ENCODE measurements around the gene HOXB2. TPM values are rescaled to one million over a fixed set of nuclear protein-coding genes. Genes with fewer than 3 reads are reported as not detected.

Gene HOXB2
- total and polyA plus RNA-seq, 9 of the 15 experiments (the other 6 are each of a cell fraction or from before 2014, with no cell fraction given): 2.1 to 97.7 (median 21.2) TPM

DNA sequence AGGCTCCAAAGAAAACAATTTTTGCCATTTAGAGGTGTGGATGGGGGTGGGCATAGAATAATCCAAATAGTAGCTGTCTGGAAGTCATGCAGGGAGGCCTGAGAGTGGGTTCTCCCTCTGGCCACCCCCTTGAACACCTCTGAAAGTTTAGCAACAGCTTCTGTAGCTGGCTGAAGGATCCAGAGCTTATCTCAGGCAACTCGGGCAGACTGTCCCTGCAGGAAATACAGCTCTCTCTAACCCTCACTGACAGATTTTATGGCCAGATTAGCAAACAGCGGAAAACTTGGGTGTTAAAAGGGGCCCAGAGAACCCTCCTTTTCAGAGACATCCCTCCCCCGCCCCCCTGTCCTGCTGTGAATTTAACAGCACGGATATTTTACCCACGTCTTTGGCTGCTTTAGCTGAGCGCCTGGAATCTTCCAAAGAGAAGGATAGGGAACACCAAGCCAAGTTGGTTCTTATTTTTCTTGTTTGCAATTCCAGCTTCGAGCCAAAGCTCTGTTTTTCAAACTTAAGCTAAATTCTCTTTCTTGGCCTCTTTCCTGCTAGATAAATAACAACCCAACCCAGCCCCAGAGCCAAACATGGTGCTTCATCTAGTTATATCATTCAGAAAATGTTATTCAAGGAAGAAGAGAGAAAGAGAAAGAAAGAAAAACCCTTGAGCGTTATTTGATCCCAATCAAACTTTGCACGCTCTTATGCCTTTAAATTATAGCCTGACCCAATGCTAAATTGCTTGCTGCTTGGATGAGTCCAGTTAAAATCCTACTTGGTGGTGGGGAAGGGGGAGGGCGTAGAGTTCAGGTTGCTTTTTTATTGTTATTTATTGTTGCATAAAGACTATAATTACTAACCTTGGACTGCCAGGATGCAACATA, 2.3 kb upstream of the HOXB2 start (continued):
- TF ChIP-seq, protein P1, sequence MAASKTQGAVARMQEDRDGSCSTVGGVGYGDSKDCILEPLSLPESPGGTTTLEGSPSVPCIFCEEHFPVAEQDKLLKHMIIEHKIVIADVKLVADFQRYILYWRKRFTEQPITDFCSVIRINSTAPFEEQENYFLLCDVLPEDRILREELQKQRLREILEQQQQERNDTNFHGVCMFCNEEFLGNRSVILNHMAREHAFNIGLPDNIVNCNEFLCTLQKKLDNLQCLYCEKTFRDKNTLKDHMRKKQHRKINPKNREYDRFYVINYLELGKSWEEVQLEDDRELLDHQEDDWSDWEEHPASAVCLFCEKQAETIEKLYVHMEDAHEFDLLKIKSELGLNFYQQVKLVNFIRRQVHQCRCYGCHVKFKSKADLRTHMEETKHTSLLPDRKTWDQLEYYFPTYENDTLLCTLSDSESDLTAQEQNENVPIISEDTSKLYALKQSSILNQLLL (CRISPR knock-in tag; IDR thresholded peaks at IDR 0.05; ENCODE audit: borderline replicate concordance): no peak
- no peak for TF ChIP-seq BCL6 (CRISPR knock-in tag; IDR thresholded peaks at IDR 0.05)
- TF ChIP-seq MTA3 (IDR thresholded peaks at IDR 0.05; ENCODE audit: borderline replicate concordance): peak; percentile 72; the same call in 1 of the 2 replicates
- TF ChIP-seq KDM4B (IDR thresholded peaks at IDR 0.05; ENCODE audit: borderline replicate concordance in 2 of 2, low read depth in 1 of 2): no peak
- TF ChIP-seq ZNF232 (CRISPR knock-in tag; IDR thresholded peaks at IDR 0.05): no peak
- no peak for TF ChIP-seq PTBP1 (IDR thresholded peaks at IDR 0.05; ENCODE audit: low read depth, low read length)
- TF ChIP-seq KLF16 (IDR thresholded peaks at IDR 0.05): peak; percentile 57
- TF ChIP-seq RAD21 (CRISPR knock-in tag; conservative IDR thresholded peaks at IDR 0.05 in 1 of 2, IDR thresholded peaks at IDR 0.05 in 1 of 2): peak in 1 of 2 experiments; percentile 22; a peak in 1 of 4 replicates
- TF ChIP-seq DPF2 (IDR thresholded peaks at IDR 0.05): peak; percentile 82; the same call in 1 of the 2 replicates
- TF ChIP-seq, protein P2, sequence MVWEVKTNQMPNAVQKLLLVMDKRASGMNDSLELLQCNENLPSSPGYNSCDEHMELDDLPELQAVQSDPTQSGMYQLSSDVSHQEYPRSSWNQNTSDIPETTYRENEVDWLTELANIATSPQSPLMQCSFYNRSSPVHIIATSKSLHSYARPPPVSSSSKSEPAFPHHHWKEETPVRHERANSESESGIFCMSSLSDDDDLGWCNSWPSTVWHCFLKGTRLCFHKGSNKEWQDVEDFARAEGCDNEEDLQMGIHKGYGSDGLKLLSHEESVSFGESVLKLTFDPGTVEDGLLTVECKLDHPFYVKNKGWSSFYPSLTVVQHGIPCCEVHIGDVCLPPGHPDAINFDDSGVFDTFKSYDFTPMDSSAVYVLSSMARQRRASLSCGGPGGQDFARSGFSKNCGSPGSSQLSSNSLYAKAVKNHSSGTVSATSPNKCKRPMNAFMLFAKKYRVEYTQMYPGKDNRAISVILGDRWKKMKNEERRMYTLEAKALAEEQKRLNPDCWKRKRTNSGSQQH (CRISPR knock-in tag; IDR thresholded peaks at IDR 0.05): no peak
- peak; percentile 35; the same call in 1 of the 2 replicates for TF ChIP-seq HEY1 (CRISPR knock-in tag; IDR thresholded peaks at IDR 0.05; ENCODE audit: borderline replicate concordance)
- peak; percentile 63 for TF ChIP-seq ZNF589 (CRISPR knock-in tag; IDR thresholded peaks at IDR 0.05; ENCODE audit: low read depth)
- no peak for TF ChIP-seq ZNF354B (CRISPR knock-in tag; IDR thresholded peaks at IDR 0.05)
- TF ChIP-seq, protein P3, sequence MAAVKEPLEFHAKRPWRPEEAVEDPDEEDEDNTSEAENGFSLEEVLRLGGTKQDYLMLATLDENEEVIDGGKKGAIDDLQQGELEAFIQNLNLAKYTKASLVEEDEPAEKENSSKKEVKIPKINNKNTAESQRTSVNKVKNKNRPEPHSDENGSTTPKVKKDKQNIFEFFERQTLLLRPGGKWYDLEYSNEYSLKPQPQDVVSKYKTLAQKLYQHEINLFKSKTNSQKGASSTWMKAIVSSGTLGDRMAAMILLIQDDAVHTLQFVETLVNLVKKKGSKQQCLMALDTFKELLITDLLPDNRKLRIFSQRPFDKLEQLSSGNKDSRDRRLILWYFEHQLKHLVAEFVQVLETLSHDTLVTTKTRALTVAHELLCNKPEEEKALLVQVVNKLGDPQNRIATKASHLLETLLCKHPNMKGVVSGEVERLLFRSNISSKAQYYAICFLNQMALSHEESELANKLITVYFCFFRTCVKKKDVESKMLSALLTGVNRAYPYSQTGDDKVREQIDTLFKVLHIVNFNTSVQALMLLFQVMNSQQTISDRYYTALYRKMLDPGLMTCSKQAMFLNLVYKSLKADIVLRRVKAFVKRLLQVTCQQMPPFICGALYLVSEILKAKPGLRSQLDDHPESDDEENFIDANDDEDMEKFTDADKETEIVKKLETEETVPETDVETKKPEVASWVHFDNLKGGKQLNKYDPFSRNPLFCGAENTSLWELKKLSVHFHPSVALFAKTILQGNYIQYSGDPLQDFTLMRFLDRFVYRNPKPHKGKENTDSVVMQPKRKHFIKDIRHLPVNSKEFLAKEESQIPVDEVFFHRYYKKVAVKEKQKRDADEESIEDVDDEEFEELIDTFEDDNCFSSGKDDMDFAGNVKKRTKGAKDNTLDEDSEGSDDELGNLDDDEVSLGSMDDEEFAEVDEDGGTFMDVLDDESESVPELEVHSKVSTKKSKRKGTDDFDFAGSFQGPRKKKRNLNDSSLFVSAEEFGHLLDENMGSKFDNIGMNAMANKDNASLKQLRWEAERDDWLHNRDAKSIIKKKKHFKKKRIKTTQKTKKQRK (IDR thresholded peaks at IDR 0.05; ENCODE audit: borderline replicate concordance, low read depth, low read length): no peak
- no peak for TF ChIP-seq ZNF507 (tag; conservative IDR thresholded peaks at IDR 0.05)
- TF ChIP-seq, protein P4, sequence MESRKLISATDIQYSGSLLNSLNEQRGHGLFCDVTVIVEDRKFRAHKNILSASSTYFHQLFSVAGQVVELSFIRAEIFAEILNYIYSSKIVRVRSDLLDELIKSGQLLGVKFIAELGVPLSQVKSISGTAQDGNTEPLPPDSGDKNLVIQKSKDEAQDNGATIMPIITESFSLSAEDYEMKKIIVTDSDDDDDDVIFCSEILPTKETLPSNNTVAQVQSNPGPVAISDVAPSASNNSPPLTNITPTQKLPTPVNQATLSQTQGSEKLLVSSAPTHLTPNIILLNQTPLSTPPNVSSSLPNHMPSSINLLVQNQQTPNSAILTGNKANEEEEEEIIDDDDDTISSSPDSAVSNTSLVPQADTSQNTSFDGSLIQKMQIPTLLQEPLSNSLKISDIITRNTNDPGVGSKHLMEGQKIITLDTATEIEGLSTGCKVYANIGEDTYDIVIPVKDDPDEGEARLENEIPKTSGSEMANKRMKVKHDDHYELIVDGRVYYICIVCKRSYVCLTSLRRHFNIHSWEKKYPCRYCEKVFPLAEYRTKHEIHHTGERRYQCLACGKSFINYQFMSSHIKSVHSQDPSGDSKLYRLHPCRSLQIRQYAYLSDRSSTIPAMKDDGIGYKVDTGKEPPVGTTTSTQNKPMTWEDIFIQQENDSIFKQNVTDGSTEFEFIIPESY (CRISPR knock-in tag; IDR thresholded peaks at IDR 0.05): no peak
